ENCODE data around the gene HPGDS.
A peak's percentile ranks its signal among the peaks of the same experiment; 100 is the strongest.
"Not testable (repeated sequence)": the region's sequence is repeated elsewhere in the genome, so short reads cannot be mapped to it uniquely, and the experiment has no call there.

HPGDS gene

DNA sequence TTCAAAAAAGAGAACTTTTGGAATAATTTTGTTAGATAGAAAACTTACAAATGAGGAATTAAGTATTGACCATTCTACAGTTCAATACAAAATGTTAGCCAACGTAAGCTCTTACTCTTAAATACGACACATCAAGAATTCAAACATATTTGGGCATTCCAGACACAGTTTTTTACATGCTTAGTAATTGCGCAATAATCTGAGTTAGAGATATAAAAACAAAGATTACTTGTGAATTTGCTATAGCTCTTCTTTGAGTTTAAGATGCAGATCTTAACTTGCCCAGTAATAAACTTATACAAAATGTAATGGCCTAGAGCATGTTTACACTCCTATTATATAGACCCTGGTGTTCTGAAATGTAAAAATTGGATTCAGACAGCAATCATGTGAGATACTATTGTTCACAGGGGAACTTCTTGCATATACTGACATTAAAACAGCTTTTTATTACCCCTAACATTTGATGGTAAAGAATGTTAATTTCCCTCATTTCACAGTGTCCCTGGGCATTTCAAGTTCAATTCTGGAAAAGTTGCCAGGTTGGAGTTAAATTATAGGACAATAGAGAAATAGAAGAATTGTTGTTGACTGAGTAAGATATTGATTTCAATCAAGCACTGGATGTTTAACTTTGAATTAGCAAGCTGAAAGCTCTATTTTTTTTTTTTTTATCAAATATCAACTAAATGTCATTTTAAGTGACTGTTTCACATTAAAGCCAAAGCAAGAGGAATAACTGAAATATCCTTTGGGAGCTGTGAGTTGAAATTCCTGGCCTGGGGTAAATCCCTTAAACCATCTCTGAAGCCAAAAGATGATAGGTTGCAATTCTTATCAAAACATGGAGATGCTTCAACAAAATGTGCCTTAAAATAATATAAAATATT lies 910 bp downstream of the HPGDS start:
- no peak overlapping the region for H3K4me3 ChIP-seq (replicated peaks in 1 of 2; ENCODE audit: low read depth in 2 of 2, low read length in 2 of 2)
- TF ChIP-seq, protein P1, sequence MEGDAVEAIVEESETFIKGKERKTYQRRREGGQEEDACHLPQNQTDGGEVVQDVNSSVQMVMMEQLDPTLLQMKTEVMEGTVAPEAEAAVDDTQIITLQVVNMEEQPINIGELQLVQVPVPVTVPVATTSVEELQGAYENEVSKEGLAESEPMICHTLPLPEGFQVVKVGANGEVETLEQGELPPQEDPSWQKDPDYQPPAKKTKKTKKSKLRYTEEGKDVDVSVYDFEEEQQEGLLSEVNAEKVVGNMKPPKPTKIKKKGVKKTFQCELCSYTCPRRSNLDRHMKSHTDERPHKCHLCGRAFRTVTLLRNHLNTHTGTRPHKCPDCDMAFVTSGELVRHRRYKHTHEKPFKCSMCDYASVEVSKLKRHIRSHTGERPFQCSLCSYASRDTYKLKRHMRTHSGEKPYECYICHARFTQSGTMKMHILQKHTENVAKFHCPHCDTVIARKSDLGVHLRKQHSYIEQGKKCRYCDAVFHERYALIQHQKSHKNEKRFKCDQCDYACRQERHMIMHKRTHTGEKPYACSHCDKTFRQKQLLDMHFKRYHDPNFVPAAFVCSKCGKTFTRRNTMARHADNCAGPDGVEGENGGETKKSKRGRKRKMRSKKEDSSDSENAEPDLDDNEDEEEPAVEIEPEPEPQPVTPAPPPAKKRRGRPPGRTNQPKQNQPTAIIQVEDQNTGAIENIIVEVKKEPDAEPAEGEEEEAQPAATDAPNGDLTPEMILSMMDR (IDR thresholded peaks at IDR 0.05; ENCODE audit: low read depth, low read length): no peak
- DNase-seq (ENCODE audit: low read depth in 2 of 2): peak in 1 of 2 donors; percentile 24

DNA sequence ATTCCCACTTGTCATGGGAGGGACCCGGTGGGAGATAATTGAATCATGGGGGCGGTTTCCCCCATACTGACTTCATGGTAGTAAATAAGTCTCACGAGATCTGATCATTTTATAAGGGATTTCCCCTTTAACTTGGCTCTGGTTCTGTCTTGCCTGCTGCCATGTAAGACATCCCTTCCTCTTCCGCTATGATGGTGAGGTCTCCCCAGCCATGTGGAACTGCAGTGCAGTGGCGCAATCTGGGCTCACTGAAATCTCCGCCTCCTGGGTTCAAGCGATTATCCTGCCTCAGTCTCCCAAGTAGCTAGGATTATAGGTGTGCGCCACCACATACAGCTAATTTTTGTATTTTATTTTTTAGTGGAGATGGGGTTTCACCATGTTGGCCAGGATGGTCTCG lies 2.9 kb downstream of the HPGDS start:
- DNase-seq (ENCODE audit: low read depth in 2 of 2): no peak
- TF ChIP-seq, protein P1 (IDR thresholded peaks at IDR 0.05; ENCODE audit: low read depth, low read length): no peak
- H3K4me3 ChIP-seq (replicated peaks in 1 of 2; ENCODE audit: low read depth in 2 of 2, low read length in 2 of 2): no peak overlapping the region

DNA sequence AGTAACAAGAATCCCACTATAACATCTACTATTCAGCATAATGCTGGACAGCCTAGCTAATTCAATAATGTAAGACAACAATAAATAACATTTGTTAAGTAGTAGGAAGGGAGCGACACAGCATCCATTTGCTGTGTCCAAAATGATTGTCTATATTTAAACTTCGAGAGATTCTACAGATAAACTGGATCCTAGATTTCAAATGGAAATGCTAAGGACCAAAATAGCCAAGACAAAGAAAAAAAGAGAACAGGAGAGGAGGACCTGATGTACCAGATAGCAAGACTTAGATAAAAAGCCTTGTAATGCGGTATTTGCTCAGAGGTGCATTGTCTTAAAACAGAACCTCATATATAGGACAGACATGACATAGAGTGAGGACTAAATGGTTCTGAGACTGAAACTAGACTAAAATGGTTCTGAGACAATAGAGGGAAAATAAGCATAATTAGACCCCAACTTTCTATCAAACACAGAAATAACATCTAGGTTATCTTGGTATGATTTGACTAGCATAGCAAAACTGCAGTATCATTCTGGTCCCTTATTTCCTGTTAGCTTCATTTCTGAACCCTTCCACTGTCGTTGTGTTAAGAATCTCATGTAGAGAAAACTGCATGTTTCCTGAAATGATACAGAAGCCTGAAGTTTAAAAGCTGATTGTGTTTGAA lies 3.8 kb downstream of the HPGDS start:
- no peak for DNase-seq (ENCODE audit: low read depth in 2 of 2)
- TF ChIP-seq, protein P1 (IDR thresholded peaks at IDR 0.05; ENCODE audit: low read depth, low read length): no peak
- no peak overlapping the region for H3K4me3 ChIP-seq (replicated peaks in 1 of 2; ENCODE audit: low read depth in 2 of 2, low read length in 2 of 2)

DNA sequence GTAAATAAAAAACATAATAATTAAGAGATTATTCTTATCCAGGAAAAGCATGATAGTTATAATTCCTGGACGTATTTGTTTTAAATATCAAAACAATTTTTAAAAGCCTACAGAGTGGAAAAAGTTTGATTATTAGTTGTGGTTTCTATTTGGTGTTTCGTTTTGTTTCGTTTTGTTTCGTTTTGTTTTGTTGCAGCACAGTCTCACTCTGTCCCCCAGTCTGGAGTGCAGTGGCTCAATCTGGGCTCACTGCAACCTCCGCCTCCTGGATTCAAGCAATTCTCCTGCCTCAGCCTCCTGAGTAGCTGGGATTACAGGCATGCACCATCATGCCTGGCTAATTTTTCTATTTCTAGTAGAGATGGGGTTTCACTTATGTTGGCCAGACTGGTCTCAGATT lies 5.8 kb downstream of the HPGDS start:
- DNase-seq (ENCODE audit: low read depth in 2 of 2); H3K4me3 ChIP-seq (replicated peaks in 1 of 2; ENCODE audit: low read depth in 2 of 2, low read length in 2 of 2): not testable (repeated sequence)

DNA sequence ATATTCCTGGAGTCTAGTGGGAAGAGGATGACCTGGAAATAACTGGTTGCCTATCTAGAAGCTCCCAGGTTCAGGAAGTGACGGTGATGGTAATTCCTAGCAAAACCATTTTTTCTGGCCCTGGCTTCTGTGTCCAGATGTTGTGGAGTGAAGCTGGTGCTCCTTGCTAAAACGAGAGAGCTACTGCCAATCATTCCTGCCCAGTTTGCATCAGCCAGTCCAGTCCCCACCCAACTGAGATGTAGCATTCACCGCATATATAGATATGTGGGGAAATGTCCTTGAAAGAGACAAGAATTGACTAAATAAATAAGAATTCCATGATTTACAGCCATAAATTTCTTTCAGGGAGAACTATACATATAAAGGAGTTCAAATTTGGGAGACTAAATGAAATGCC lies 6.3 kb downstream of the HPGDS start:
- no peak for DNase-seq (ENCODE audit: low read depth in 2 of 2)
- TF ChIP-seq, protein P1 (IDR thresholded peaks at IDR 0.05; ENCODE audit: low read depth, low read length): no peak
- H3K4me3 ChIP-seq (replicated peaks in 1 of 2; ENCODE audit: low read depth in 2 of 2, low read length in 2 of 2): no peak overlapping the region

DNA sequence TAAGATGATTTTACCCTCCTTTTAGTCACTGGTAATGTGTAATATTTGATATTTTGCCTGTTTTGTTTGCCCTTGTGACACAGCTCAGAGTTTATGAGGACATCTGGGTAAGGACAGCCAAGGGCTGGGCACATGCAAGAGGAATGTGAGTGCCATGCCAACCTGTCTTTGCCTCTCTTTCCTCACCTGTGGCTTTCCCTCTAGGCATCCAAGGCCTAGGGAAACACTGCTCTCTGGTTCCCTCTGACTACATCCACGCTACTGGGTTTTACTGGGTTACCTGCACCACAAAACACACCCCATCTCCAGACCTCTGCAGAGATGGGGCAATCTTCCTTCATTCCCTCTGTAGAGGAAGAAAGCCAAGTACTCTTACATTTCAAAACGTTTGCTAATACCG lies 7.7 kb downstream of the HPGDS start:
- TF ChIP-seq, protein P1 (IDR thresholded peaks at IDR 0.05; ENCODE audit: low read depth, low read length): no peak
- DNase-seq (ENCODE audit: low read depth in 2 of 2): no peak
- no peak overlapping the region for H3K4me3 ChIP-seq (replicated peaks in 1 of 2; ENCODE audit: low read depth in 2 of 2, low read length in 2 of 2)

DNA sequence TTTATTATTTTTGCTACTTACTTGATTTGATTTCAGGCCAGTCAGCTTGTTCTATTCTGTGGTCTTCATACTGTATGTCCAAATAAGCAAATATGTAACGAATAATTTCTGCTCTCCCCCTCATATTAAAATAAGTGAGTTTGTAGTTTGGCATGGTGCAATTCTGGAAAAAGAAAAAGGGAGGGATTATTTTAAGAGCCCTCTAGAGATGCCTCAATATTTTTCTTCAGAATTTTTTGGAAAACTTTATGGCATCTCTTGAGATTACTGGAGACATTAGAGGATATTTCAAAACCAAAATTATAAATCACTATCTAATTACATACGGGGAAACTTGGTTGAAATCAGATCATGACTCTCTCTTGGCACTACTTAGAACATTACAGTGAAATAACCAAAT lies 8.2 kb downstream of the HPGDS start:
- no peak overlapping the region for H3K4me3 ChIP-seq (replicated peaks in 1 of 2; ENCODE audit: low read depth in 2 of 2, low read length in 2 of 2)
- TF ChIP-seq, protein P1 (IDR thresholded peaks at IDR 0.05; ENCODE audit: low read depth, low read length): no peak
- DNase-seq (ENCODE audit: low read depth in 2 of 2): no peak

Measured in cardiac fibroblast (primary cell).